Measurements from ENCODE around the gene PKNOX2. TPM values are rescaled to one million over a fixed set of nuclear protein-coding genes. Genes with fewer than 3 reads are reported as not detected.

Gene PKNOX2
- total RNA-seq, 1 donor from 2014 or later = not detected

DNA sequence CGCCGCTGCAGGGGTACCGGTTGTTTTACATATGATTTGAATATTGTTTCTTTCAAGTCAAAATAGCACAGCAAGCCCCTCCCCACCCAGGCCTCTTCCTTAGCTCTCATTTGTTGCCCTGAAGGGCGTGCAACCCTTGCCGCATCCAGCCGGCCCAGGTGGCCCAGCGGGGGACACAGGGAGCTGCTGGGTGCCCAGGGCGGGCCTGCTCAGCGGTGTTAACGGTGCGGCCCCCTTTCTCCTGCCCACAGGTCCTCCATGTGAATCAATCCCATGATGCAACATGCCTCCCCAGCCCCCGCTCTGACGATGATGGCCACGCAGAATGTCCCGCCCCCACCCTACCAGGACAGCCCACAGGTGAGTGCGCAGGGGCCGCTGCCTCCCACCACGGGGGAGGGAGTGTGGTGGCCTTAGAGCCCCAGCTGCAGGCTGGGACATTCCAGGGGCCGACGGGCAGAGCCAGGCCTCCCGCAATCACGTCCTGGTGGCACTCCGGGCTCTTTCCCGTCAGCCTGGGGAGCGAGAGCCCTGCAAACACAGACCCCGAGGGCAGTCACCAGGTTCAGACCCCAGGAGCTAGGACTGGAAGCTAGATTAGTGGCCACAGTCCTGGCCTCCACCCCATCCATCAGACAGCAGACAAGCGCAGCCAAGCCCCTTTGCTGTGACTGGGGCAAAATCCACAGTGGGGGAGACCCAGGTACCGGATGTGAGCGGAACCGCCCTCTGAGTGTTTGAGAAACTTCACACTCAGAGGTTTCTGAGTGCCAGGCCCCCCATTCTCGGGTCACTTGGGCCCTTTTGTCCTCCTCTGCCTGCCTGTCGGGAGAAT is 186.7 kb downstream of the PKNOX2 start:
- intact Hi-C loops (cut with micrococcal nuclease) = loop anchor here (2.0 kb wide), 1 partner anchor 524 kb away; no protein-coding TSS in a partner anchor

DNA sequence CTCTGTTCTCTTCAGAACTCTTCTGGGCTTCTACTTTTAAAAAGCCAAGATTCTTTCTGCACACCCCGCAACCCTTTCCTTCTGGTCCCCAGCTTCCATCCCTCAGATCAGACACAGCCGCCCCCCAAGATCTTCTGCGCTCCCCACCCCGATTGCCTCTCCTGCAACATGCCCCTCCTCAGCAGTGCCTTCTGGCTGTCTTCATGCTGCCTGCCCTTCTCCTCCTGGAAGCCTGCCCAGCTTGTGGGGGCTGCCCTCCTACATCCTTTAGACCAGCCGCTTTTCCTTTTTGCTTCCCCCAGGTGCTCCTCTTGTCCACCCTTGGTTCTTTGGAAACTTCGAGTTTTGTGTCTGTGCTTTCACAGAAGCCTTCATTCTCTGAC is 187.3 kb downstream of the PKNOX2 start:
- intact Hi-C loops (cut with micrococcal nuclease) = loop anchor here (2.0 kb wide), 1 partner anchor 523 kb away; no protein-coding TSS in a partner anchor

DNA sequence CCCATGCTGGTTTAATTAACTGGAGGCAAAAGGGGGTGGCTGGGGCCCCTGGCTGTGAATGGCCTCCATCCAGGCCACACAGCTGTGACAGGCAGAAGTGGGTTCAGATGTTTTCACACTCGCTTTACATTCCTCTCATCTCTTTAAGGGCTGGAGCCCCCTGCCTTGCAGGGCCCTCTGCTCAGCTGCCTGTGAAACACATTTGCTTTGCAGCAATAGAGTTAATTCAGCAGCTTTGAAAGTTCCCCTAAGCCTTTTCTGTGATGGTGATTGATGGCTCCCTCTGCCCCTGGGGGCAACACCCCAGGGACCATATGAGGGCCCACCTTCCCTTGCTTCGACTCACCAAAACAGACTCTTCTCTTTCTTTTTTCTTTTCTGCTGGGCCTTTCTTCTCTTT is 192.2 kb downstream of the PKNOX2 start:
- intact Hi-C loops (cut with micrococcal nuclease) = no loop called here

DNA sequence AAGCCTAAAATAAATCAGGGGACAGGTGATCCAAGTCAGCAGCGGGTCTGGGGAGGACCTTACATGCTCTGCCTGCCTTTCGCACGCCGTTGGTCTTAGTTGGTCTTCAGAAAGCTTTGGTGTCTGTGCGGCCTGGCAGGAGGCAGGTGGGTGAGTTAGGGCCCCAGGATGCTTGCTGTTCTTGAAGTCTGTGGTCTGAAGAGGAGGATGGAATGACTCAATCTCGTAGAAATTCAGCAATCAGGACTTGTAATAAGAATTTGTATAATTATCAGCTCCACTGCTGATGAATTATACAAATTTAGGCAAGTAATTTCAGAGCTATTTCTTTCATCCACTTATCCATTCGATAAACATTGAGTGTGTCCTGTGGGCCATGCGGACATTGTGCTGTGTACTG is 193.0 kb downstream of the PKNOX2 start:
- intact Hi-C loops (cut with micrococcal nuclease) = no loop called here

DNA sequence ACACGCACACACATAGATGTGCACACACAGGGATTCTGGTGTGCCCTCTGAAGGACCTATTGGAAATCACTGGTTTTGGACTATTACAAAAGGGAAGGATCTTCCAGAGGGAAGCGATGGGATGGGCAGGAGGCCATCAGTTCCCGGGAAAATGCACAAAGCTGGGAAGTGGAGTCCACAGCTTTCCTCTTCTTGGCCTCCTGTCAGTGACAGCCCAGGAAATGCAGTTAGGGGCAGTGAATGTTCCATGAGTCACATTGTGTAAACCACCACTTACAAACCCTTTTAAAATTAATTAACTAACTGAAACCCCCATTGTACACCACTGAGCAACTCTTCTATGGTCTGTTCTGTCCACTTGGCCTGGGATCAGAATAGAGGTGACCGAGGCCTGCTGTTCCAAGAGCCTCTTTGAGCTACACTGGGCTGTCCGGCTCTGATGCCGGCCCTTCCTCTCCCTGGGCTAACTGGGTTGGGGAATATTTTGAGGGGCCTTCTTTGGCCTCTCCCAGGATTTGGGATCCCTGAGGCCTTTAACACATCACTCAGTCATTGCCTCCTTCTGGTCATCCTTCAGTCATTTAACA is 193.8 kb downstream of the PKNOX2 start:
- intact Hi-C loops (cut with micrococcal nuclease) = no loop called here

DNA sequence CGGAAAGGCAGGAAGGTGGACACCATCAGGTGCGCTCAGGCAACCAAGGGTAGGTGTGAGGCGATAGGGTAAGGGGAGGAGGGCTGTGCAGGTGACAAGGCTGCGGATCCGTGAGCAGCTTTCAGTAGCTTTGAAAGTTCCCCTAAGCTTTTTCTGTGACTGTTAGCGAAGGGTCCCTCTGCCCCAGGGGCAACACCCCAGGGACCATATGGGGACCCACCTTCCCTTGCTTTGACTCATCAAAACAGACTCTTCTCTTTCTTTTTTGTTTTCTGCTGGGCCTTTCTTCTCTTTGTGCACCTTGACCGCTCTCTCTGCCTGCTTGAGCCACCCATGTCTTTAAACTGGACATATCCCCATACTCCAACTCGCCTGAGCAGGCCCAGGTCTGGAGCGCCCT is 194.6 kb downstream of the PKNOX2 start:
- intact Hi-C loops (cut with micrococcal nuclease) = no loop called here

DNA sequence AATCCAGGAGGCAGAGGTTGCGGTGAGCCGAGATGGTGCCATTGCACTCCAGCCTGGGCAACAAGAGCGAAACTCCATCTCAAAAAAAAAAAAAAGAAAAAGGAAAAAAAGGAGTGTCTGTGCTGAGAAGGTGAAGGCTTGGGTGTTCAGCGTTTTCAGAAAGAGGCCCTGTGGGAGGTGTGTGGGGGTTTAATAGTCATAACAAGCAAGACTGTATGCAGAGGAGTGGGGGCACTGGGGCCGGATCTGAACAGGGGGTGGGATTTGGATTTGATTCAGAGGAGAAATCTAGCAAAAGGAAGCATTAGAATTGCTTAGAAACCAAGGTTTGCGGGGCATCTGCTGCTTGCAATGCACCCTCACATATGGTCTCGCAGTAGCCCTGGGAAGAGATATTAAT is 195.5 kb downstream of the PKNOX2 start:
- intact Hi-C loops (cut with micrococcal nuclease) = no loop called here

DNA sequence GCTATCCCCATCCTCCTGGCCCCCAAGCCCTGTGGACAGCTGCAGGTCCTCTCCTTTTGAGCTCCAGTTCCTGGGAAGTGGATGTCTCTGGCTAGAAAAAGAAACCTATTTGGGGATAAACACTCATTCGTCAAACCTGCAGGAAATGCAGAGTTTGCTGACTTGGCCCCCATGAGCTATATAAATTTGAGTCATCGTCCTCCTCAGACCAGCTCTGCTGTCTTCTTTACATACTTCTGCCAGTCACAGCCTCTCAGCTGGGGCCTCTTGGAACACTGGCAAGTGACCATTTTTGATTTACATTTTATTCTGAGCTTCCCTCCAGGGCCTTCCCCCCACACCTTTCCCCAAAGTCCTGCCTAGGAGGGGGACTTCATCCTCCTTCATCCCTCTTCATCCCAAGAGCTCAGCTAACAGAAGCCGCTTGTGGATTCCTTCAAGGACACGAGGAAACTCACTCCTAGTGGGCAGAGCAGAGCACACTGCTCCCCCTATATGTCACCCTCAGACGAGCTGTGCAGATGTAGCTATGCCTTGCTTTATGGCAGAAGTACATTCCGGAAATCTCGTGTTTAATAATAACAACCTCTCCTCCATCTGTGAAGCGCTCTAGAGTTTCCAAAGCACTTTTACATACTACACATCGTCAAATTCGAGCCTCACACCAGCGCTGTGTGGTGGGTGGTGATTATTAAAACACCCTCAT is 199.7 kb downstream of the PKNOX2 start:
- intact Hi-C loops (cut with micrococcal nuclease) = no loop called here

DNA sequence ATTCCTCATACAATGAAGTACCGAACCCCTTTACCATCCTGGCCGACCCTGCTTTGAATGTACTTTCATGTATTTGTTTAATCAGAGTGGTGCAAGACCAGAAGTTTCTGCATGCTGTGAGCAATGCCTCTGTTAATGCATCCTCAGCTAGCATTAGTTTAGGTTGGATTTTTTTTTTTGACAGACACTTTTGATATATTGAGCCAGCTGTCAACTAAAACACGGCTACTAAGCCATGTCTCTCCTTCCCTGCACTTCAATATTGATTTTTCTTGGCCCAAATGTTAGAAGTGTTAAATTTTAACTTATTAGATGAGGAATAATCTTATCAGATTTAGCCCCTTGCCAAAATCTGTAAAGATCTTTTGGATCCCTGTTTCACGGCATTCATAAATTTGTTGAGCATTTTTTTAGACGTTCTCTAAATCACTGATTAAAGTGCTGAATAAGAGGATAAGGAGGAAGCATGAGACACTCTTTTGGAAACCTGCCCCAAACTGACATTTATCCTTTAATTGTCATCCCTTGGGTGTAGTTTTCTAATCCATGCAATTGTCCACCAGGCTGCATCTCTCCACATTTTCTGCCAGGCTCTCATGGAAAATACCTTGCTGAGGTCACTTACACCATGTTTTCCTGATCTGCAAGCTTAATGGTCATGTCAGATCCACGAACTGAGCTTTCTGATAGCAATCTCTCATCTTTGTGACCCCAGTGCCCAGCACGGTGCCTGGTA is 200.8 kb downstream of the PKNOX2 start:
- intact Hi-C loops (cut with micrococcal nuclease) = no loop called here

DNA sequence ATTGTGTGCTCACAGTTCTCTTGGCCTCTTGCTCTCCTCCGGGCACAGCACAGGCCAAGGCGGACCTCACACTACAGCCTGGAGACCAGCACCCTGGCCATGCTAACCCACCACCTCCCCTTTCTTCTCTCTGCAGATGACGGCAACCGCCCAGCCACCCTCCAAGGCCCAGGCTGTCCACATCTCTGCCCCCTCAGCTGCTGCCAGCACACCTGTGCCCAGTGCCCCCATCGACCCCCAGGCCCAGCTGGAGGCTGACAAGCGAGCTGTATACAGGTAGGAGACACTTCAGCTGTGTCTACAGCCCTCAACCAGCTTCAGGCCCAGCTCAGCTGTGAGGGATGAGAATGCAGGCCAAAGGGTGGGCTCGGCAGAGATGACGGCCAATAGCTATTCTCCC is 203.2 kb downstream of the PKNOX2 start:
- intact Hi-C loops (cut with micrococcal nuclease) = no loop called here

DNA sequence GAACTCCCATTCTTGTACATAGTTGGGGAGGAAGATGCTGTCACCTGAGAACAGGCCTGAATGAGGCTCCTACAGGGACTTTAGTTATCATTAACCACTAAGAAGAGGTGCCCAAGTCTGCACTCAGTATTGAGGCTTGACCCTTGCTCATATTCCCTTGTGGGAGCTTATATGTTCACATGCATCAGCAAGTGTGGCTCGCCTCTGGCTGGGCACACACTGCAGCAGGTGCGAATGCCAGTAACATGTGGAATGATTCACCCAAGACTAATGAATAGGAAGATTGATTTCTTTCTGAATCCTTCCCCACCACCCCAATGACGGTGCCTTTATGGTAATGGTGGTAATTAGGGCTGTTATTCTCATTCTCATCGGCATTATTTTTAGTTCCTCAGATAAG is 204.2 kb downstream of the PKNOX2 start:
- intact Hi-C loops (cut with micrococcal nuclease) = no loop called here

DNA sequence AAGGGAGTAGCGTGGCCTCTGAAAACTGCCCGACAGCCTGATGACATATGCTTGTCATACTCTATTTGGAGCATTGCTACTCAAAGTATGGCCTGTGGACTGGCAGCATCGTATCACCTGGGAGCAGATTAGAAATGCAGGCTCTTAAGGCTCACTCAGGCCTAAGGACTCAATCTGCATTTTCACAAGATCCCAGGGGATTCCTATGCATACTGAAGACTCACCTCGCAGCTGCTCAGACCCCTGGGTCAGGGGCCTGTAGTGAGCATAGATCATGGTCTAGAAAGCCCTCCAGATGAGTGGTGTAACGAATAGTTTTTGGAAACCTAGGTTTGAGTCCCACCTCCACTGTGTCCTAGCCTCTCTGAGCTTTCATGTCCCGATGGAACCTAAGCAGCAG is 205.3 kb downstream of the PKNOX2 start:
- intact Hi-C loops (cut with micrococcal nuclease) = no loop called here

DNA sequence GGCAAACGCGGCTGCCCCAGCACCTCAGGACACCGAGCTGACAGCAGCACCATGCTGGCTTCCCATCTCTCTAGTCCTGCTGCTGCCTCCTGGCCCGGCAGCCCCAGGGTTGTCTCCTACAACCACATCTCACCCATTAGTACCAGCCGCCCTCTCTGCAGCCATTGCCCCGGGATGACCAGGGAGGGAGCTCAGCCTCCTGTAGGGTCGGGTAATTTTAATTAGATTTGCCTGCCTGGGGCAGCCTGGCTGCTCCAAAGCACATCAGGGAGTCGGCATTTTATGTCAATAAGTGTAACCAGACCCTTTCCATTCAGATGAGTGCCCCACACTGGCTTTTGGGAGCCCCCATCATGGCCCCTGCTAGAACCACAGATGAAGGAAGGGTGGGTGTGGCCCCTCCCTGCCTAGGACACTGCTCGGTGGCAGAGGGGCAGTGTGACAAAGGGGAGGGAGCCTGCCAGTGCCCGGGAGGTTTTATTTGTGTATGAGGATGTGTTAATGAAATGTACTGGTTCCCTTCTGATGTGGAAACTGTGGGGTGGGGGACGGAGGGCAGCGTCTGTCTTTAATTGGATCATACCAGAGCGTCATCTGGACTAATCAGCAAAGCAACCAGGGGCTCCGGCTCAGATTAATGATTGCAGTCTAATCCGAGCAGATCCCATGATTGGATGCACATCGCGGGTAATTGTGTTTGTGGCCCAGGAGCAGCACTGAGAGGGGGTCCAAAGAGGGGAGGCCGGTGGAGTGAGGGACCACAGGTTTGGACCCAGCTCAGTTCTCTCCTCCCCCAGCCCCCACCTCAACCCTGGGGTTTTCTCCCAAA is 206.2 kb downstream of the PKNOX2 start:
- intact Hi-C loops (cut with micrococcal nuclease) = no loop called here

DNA sequence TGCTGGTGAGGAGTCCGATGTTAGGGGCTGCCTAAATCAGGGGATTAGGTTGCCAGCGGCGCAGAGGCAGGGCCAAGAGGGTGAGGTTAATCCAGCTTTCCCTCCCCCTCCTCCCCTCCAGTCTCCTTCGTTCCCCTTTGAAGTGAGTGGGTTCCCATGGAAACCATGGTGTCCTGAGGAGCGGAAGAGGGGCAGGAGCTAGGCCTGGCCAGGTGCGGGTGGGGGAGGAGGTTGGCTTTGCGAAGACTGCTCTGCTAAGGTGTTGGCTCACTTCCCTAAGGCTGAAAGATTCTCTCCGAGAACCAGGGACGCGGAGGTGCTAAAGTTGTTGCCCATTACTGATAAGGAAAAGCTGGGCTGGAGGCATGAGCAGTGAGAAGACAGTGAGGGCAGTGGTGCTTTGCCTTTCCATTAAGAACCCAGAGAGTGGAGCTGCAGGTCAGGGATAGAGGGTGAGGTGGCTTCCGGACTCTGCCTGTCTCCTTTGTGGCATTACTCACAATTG is 206.9 kb downstream of the PKNOX2 start:
- intact Hi-C loops (cut with micrococcal nuclease) = no loop called here

DNA sequence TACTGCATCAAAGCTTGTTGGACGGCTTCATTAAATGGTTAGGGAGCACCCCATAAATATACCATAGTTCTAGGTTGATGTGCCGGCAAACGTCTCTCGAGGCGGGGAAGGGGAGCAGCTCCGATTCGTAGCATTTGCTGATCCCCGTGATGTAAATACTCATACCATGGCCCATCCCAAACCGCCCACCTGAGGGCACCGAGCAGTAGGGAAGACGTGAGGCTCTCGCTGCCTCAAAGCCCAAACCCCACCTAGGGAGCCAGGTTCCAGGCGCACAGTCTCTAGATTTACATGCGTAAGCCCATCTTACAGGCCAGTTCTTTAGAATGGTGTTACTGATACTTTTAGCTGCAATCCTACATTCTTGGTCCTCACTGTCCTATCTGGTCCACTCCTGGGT is 207.5 kb downstream of the PKNOX2 start:
- intact Hi-C loops (cut with micrococcal nuclease) = no loop called here

DNA sequence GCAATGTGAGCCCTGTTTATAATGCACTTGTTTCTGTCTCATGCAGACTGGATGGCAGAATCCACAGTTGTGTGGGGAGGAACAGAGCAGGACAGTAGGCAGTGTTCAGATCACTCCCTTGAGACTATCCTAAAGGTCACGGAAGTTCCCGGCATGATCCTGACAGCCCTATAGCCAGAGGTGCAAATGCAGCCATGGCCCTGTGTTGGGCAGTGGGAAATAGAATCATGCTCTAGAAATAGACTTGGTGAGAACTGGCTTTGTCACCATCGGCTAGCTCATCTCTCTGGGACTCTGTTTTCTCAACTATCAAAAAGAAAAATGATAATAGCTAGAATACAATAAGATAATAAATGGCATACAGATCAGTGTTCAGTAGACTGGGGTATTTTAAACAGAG is 208.4 kb downstream of the PKNOX2 start:
- intact Hi-C loops (cut with micrococcal nuclease) = no loop called here

DNA sequence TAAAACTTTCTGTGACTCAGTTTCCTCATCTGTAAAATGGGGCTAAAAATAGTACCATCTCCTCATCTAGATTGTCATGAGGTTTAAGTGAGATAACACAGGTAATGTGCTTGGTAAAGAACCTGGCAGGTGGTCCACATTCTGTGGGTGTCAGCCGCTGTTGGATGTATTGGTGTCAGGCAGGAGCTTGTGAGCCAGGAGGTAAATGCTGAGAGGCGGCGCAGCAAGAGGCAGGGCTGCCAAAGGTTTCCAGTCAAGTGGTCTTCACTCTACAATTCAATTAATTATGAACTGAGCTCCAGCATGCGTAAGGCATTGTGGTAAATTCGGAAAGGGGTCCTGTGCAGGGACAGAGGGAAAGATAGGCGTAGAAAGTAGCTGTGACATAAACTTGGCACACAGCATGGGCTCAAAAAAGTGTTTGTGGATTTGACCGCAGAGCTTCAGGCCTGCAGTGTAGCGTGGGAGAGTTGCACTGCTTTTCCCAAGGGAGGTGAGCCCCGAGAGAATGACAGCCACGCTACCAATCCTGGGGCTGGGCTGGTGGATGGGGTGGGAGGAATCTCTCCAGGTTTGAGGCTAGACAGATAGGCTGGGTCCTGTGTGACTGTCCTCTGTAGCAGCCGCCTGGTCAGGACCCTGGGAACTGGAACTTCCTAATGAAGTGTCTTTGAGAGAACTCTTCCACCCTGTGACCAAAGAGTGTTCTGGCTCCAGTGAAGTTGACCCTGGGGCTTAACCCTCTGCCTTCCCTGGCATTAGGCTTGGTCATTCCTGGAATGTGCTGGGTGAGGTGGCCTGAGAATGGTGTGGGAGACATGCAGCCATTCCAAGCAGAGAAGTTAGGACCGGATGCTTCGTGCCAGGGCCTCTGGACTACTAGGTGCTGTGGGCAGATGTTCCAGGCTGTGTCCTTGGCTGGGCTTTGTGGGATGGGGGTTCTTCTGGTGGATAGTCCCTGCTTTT is 209.2 kb downstream of the PKNOX2 start:
- intact Hi-C loops (cut with micrococcal nuclease) = no loop called here

DNA sequence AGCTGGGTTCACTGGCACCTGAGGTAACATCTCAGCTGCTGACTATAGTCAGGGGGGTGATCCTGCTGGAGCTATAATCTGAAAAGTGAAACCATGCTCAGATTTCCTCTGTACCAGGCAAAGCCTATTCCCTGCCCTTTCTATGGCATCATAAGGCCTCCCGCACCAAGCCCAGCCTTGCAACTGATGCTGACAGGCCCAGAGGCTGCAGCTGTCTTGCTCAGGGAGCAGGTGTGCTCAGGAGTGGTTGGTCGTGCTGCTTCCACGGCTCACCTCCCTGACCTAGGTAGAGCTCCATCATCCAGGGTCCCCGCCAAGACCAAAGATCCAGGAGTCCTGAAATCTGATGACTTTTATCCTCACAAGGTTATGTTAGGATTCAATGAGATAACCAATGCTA is 209.8 kb downstream of the PKNOX2 start:
- intact Hi-C loops (cut with micrococcal nuclease) = no loop called here

DNA sequence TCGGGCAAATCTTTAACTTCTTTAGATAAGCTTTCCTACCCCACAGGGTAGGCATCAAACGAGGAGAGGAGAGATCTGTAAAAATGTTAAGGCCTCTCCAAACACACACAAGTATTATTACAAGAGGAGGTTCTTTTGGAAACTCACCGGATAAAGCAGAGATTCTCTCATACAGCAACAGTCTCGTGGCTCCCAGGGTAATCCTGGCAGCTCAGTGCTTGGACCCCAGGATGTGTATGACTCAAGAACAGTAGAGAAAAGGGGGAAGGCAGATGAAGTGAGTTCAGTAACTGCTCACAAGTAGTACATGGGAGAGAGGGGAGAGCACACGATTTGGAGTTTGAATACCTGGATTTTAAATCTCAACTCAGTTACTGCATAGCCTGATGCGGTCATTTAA is 210.6 kb downstream of the PKNOX2 start:
- intact Hi-C loops (cut with micrococcal nuclease) = no loop called here

Measured in T-helper 1 cell treated with Interleukin-12 subunit alpha and Interleukin-12 subunit beta and Interleukin-4 antibody, amounts not matched to agents 30 ng/mL and 1 ng/mL, for 36 hours (primary cell).